ENCODE results near the gene DELE1.

DNA sequence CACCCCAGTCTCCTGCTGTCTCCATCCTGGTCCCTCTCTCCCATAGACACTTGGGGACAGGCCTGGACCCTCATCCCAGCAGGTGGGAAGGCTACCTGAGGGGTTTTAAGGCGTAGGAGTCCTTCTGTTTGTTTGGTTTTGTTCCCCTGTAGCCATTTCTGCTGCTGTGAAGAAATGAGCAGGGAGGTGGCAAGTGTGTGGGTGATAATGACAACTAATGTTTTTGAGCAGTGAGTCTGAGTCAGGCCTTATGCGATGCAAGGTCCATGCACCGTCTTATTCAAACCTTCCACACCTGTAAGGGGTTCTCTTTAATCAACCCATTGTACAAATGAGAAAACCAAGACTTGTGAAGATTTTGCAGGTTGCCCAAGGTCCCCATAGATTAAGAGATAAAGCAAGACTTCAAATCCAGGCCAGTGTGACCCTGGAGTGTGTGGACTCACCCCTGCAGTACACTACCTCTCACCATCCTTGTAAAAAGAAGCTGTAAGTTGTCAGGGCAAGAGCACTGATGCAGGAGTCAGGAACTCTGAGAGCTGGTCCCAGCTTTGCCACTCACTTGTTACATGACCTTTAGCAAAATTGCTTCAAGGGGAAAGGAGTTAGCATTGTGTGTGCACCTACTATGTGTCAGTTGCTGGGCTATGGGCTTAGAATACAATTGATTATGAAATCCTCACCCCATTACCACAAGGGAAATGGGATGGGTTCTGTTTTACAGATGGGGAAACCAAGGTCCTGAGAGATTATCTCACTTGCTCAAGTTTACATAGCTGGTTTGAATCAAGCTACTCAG, 26.7 kb downstream of the DELE1 start:
- TF ChIP-seq, protein P1, sequence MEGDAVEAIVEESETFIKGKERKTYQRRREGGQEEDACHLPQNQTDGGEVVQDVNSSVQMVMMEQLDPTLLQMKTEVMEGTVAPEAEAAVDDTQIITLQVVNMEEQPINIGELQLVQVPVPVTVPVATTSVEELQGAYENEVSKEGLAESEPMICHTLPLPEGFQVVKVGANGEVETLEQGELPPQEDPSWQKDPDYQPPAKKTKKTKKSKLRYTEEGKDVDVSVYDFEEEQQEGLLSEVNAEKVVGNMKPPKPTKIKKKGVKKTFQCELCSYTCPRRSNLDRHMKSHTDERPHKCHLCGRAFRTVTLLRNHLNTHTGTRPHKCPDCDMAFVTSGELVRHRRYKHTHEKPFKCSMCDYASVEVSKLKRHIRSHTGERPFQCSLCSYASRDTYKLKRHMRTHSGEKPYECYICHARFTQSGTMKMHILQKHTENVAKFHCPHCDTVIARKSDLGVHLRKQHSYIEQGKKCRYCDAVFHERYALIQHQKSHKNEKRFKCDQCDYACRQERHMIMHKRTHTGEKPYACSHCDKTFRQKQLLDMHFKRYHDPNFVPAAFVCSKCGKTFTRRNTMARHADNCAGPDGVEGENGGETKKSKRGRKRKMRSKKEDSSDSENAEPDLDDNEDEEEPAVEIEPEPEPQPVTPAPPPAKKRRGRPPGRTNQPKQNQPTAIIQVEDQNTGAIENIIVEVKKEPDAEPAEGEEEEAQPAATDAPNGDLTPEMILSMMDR (IDR thresholded peaks at IDR 0.05; ENCODE audit: low read depth, low read length, missing input control) = no peak
- TF ChIP-seq ATF3 (IDR thresholded peaks at IDR 0.05) (no peak), HNF4G (IDR thresholded peaks at IDR 0.05) (no peak), RAD21 (IDR thresholded peaks at IDR 0.05) (no peak), JUND (IDR thresholded peaks at IDR 0.05) (no peak), EGR1 (IDR thresholded peaks at IDR 0.05; ENCODE audit: low read depth in 2 of 2) (no peak), HNF4A (conservative IDR thresholded peaks at IDR 0.05) (no peak), ZBTB33 (IDR thresholded peaks at IDR 0.05) (no peak), TAF1 (conservative IDR thresholded peaks at IDR 0.05) (no peak), FOXA1 (IDR thresholded peaks at IDR 0.05) (no peak), GABPA (IDR thresholded peaks at IDR 0.05 in 1 of 2, conservative IDR thresholded peaks at IDR 0.05 in 1 of 2) (no peak)
- TF ChIP-seq, protein P2, sequence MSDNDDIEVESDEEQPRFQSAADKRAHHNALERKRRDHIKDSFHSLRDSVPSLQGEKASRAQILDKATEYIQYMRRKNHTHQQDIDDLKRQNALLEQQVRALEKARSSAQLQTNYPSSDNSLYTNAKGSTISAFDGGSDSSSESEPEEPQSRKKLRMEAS (IDR thresholded peaks at IDR 0.05) = no peak

Data from liver (tissue), 3 donors.